ENCODE measurements around the gene CACNA2D3.

DNA sequence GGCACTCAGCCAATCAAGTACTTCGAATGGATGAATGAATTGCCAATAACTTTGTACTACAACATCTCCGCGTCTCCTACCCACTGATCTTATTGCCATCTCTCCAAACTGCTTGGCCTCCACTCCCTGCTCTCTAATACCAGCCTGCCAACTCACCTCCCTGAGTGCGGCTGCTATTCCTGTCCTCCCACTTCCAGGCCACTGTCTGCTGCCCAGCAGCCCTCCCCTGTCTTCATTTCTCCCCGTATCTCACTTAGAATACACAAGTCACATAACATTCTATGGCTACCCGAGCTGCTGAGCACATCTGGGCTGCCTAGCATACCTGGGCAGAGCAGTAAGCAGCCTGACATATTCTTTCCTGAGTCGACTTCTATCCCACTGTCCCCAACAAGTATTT lies 955.4 kb downstream of the CACNA2D3 start:
- TF ChIP-seq, protein P1, sequence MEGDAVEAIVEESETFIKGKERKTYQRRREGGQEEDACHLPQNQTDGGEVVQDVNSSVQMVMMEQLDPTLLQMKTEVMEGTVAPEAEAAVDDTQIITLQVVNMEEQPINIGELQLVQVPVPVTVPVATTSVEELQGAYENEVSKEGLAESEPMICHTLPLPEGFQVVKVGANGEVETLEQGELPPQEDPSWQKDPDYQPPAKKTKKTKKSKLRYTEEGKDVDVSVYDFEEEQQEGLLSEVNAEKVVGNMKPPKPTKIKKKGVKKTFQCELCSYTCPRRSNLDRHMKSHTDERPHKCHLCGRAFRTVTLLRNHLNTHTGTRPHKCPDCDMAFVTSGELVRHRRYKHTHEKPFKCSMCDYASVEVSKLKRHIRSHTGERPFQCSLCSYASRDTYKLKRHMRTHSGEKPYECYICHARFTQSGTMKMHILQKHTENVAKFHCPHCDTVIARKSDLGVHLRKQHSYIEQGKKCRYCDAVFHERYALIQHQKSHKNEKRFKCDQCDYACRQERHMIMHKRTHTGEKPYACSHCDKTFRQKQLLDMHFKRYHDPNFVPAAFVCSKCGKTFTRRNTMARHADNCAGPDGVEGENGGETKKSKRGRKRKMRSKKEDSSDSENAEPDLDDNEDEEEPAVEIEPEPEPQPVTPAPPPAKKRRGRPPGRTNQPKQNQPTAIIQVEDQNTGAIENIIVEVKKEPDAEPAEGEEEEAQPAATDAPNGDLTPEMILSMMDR (IDR thresholded peaks at IDR 0.05), result no peak
- no peak for TF ChIP-seq EZH2phosphoT487 (IDR thresholded peaks at IDR 0.05)
